ENCODE measurements around the gene ZNF354C. TPM values are rescaled to one million over a fixed set of nuclear protein-coding genes. Genes with fewer than 3 reads are reported as not detected.

ZNF354C gene
- polyA plus RNA-seq, 3 donors: 0.25 to 0.48 (median 0.31) TPM

DNA sequence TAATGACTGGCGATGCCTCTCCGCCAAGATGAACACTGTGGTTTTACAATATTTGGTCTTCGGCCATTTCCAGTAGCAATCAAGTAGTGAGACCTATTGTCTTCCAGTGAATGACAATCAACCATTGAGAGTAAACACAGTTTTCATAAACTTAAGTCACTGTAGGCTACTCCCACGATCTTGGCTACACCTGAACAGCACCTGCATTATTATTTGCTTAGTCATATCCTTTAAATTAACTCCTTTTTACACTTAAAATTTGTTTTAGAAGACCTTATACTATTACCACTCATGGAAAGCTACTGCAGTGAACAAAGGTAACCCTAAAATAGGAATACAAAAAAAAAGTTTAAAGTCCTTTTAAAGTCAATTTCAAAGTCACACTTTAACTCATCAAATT is 58.2 kb downstream of the ZNF354C start:
- H3K4me3 Mint-ChIP-seq: no peak overlapping the region
- Histone ChIP-seq H3K4me3 (replicated peaks in 1 of 3; ENCODE audit: low read depth in 2 of 3, low read length in 3 of 3) (no peak overlapping the region), H4K20me1 (ENCODE audit: insufficient read depth, low read length) (no peaks in the 10 kb centered on the region), H3K27me3 (ENCODE audit: control insufficient read depth in 2 of 2, insufficient read depth in 2 of 2, low read length in 2 of 2) (no peaks in the 10 kb centered on the region), H3K4me1 (ENCODE audit: control insufficient read depth in 1 of 2, insufficient read depth in 2 of 2, low read length in 2 of 2) (no peaks in the 10 kb centered on the region), H3K27ac (ENCODE audit: low read depth in 1 of 2, low read length in 2 of 2) (no peak overlapping the region), H2AFZ (ENCODE audit: insufficient read depth, low read depth, low read length, poor library complexity, severe bottlenecking) (no peak overlapping the region), H3K79me2 (ENCODE audit: insufficient read depth, low read length) (no peaks in the 10 kb centered on the region), H3K9me3 (replicated peaks in 1 of 2; ENCODE audit: control insufficient read depth in 1 of 2, insufficient read depth in 1 of 2, low read length in 2 of 2) (peaks cover 92 to 98% of the 10 kb centered on the region in 2 donors), H3K36me3 (replicated peaks in 1 of 2; ENCODE audit: control insufficient read depth in 1 of 2, insufficient read depth in 2 of 2, low read length in 2 of 2) (no peaks in the 10 kb centered on the region), H3K4me2 (replicated peaks; ENCODE audit: extremely low read depth, low read length, poor library complexity, severe bottlenecking) (no peak overlapping the region), H3K9ac (ENCODE audit: insufficient read depth, low read length, poor library complexity, severe bottlenecking) (no peak overlapping the region)
- TF ChIP-seq, protein P1, sequence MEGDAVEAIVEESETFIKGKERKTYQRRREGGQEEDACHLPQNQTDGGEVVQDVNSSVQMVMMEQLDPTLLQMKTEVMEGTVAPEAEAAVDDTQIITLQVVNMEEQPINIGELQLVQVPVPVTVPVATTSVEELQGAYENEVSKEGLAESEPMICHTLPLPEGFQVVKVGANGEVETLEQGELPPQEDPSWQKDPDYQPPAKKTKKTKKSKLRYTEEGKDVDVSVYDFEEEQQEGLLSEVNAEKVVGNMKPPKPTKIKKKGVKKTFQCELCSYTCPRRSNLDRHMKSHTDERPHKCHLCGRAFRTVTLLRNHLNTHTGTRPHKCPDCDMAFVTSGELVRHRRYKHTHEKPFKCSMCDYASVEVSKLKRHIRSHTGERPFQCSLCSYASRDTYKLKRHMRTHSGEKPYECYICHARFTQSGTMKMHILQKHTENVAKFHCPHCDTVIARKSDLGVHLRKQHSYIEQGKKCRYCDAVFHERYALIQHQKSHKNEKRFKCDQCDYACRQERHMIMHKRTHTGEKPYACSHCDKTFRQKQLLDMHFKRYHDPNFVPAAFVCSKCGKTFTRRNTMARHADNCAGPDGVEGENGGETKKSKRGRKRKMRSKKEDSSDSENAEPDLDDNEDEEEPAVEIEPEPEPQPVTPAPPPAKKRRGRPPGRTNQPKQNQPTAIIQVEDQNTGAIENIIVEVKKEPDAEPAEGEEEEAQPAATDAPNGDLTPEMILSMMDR (IDR thresholded peaks at IDR 0.05): no peak
- WGBS (ENCODE audit: insufficient coverage): 98% methylated on average over 3 of the region's 4 CpGs
- no peak for DNase-seq
- H3K9me3 Mint-ChIP-seq: peaks cover 63 to 93% (median 81%) of the 10 kb centered on the region in 7 donors
- H3K36me3 Mint-ChIP-seq: no peaks in the 10 kb centered on the region
- intact Hi-C loops (cut with micrococcal nuclease): no loop called here
- H3K27me3 Mint-ChIP-seq (ENCODE audit: low read depth in 3 of 3): peaks cover 0 to 4% (median 2%) of the 10 kb centered on the region in 3 donors
- H3K4me1 Mint-ChIP-seq: no peaks in the 10 kb centered on the region
- H3K27ac Mint-ChIP-seq: no peak overlapping the region

DNA sequence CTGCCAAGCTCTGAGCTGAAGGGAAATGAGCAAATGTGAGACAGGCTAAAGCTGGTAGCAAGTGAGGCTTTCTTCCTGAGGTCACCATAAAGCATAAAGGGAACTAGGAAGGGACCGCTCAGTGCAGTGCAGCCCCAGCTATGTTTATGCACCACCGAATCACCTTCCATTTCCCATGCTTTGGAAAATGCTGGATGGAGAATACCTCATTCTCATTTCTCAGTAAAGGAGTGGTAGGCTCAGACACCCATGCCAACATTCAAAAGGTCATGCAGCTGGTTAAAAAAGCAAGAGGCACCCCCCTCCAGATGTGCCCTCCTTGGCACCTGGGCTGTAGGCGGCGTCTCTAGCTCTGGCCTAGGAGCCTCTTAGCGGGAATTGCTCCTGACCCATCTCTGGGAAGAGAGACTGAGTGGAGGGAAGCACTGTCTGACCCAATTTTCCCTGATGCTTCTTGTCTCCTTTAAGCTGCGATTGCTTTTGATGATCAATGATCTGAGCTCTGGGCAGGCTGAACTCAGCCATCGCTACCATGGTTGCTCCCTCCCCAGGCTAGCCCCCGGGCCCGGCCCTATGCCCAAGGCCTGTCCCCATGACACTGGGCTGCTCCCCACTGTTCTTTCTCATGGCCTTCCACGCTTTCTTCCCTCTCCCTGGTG is 58.7 kb downstream of the ZNF354C start:
- Histone ChIP-seq H2AFZ (ENCODE audit: insufficient read depth, low read depth, low read length, poor library complexity, severe bottlenecking) (no peak overlapping the region), H3K9ac (ENCODE audit: insufficient read depth, low read length, poor library complexity, severe bottlenecking) (no peak overlapping the region), H3K4me3 (replicated peaks in 1 of 3; ENCODE audit: low read depth in 2 of 3, low read length in 3 of 3) (no peak overlapping the region), H3K79me2 (ENCODE audit: insufficient read depth, low read length) (no peaks in the 10 kb centered on the region), H3K27me3 (ENCODE audit: control insufficient read depth in 2 of 2, insufficient read depth in 2 of 2, low read length in 2 of 2) (no peaks in the 10 kb centered on the region), H4K20me1 (ENCODE audit: insufficient read depth, low read length) (no peaks in the 10 kb centered on the region), H3K4me2 (replicated peaks; ENCODE audit: extremely low read depth, low read length, poor library complexity, severe bottlenecking) (no peak overlapping the region), H3K27ac (ENCODE audit: low read depth in 1 of 2, low read length in 2 of 2) (no peak overlapping the region), H3K4me1 (ENCODE audit: control insufficient read depth in 1 of 2, insufficient read depth in 2 of 2, low read length in 2 of 2) (no peaks in the 10 kb centered on the region), H3K36me3 (replicated peaks in 1 of 2; ENCODE audit: control insufficient read depth in 1 of 2, insufficient read depth in 2 of 2, low read length in 2 of 2) (no peaks in the 10 kb centered on the region), H3K9me3 (replicated peaks in 1 of 2; ENCODE audit: control insufficient read depth in 1 of 2, insufficient read depth in 1 of 2, low read length in 2 of 2) (peaks cover 92 to 98% of the 10 kb centered on the region in 2 donors)
- TF ChIP-seq, protein P1 (IDR thresholded peaks at IDR 0.05): no peak
- Mint-ChIP-seq H3K4me3 (no peak overlapping the region), H3K36me3 (no peaks in the 10 kb centered on the region), H3K4me1 (no peaks in the 10 kb centered on the region), H3K27me3 (ENCODE audit: low read depth in 3 of 3) (peaks cover 0 to 4% (median 2%) of the 10 kb centered on the region in 3 donors), H3K27ac (no peak overlapping the region), H3K9me3 (peaks cover 60 to 93% (median 81%) of the 10 kb centered on the region in 7 donors)
- intact Hi-C loops (cut with micrococcal nuclease): no loop called here
- 92% methylated on average over 6 of the region's 10 CpGs for WGBS (ENCODE audit: insufficient coverage)
- DNase-seq: no peak

Data from CD14-positive monocyte (primary cell).